GM18505 (cell line): ENCODE results near the gene WNT9A.

Experiments used
- ATAC-seq: cut with Tn5 transposase; IDR thresholded peaks from one replicate; pipeline ENCODE4 v1.9.1; 2021; ENCODE audit not compliant: unreplicated experiment
- POLR2A ChIP-seq: IDR thresholded peaks from 4 replicates; pipeline ENCODE4 v1.6.1; 2011; ENCODE audit warnings: borderline replicate concordance; ENCODE audit not compliant: insufficient read depth, insufficient read length; ENCODE audit errors: extremely low read depth

WNT9A gene

DNA sequence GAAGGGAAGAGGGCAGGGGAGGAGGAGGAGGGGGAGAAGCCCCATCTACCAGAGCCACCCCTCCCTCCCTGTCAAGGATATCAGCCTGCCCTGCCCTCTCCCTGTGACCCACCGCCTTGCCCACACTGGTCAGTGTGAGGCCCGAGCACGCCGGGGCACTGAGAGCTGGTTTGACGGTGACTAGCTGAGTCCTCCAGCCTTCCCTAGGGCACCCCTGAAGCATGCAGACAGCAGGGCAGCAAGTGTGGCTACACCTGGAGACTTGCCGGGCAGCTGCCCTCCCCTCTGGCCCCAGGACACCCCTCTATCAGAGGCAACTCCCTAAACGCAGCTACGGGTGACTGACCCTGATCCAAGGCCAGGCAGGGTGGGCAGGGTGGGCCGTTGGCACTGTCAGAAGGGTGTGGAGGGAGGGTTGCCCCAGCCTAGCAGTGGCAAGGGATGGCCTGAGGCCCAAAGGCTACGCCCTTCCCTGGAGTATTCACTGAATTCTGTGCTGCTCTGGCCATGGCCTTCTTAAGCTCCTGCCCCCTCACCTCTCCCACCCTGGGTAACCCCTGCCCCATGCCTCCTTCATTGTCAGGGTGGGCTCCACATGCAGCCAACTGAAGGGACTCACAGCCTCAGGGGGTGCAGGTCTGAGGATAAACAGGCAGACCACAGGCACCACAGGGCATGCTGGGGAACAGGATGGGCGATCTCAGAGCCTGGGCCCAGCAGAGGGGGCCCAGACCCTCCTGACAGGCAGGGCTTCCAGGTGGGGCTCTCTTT lies 19.6 kb downstream of the WNT9A start:
- no peak for TF ChIP-seq POLR2A
- ATAC-seq, result no peak

DNA sequence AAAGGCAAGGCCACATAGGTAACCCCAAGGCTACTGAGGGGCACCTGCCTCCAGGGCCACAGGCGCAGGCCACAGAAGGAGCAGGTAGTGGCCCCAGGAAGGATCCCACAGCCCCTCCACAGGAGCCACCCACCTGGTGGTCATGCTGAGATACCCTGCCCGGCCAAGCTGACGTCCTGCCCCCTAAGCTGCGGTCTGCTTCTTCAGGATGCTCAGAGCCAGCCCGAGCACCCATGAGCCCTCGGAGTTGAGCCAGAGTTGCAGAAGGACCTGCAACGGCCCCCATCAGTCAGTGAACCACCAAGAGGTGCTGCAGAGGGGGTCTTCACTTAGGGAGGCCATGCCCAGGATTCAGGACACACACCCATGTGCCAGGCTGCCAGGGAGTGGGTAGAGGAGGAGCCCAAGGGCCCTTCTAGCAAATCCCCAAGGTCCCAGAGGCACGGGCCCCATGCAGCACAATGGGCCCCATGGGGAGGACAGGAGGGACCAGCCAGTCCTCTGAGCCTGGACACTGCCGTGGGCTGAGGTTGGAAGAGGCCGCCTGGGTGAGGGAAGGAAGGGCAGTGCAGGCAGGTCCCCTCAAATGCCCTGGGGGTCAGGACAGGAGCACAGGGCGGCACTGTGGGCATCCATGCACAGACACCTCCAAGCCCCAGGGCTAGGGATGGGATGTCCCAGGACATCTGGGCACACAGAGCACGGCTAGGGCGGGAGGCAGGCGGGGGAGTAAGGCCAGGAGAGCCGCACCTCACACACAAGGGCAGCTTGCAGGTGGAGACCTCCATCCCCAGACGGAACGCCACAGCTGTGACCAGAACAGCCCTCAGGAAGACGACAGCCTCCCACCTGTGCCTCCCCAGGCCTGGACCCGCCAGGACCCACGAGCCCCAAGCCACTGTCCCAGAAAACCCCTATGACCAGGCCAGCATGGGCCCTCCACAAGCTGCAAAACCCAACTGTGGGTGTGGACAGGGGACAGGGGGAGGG lies 20.5 kb downstream of the WNT9A start:
- no peak for ATAC-seq
- no peak for TF ChIP-seq POLR2A

DNA sequence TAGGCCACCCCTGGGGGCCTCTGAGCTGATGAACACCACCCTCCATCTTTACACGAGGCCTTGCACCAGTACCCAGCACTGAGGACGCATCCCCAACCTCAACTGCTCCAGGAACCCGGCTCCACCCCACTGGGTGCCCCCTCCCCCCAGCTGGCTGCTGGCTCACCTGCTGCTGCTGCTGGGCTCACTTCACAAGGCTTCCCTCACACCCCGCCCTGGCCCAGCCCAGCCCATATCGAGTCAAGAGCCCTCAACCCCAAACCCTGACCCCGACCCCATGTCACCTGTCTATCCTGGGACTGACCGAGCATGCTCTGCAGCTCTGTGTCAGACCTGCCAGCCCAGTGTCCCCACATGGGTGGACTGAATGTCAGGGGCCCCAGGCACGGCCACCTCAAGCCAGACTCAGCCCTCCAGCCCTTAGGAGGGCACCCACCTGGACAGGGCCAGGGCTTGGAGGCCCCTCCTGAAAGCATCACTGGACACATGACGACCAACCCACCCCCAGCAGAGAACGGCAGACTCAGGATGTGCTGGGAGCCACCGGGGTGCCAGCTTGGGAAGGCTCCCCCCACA lies 21.4 kb downstream of the WNT9A start:
- no peak for TF ChIP-seq POLR2A
- ATAC-seq, result no peak

DNA sequence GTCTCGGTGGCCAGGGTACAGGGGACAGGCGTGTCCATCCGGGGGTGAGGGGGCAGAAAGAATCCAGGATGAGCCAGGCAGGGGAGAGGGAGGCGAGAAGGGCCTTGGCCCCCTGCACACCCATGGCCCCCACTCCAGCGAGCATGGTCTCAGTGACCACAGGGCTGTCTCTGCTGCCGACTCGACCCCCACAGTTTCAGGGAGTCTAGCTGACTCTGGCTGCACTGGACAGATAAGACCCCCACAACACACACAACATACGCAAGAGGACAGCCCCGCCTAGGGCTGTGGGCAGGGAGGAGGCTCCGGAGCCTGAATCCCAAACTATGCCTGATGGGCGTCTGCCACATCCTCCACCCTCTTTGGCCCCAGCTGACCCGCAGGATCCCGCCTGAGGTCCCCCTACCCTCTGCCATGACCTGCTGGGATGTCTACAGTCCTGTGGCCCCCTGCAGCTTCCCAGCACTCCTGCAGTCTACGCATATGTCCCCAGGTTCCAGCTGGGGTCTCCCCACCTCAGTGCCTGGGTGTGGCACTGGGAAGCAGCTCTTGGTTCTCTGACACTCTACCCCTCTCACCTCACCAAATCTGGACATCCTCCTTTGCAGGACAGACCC lies 22.0 kb downstream of the WNT9A start:
- no peak for ATAC-seq
- TF ChIP-seq POLR2A, result no peak

DNA sequence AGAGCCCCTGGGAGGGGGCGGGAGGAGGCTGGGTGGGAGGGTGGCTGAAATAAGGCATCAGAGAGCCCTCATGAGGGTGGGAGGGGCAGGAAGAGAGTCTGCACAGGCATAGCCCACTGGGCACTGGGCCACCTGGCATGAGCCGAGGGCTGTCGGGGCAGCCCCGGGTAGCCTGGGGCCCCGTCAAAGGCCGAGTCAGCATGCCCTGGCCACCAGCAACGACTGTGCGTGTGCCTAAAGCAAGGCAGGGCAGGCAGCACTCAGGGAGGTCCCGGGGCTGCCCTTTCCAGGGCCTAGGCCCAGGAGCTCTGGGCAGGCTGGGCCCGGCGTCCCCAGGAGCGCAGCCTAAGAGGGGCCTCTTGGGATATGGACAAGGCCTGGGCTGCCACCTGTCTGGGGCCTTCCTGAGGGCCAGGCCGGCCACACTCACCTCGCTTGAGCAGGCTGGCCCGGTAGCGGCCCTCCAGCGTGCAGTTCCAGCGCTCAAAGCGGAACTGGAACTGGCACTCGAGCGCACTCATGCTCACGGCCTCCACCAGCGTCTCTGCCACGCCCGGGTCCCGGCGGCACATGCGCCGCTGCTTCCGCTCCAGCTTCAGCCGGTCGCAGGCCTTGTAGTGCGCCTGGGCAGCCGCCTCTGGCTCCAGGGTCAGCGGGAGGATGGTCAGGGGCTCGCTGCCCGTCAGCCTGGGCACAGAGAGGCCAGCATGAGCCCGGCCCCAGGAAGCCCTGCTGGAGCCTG lies 22.7 kb downstream of the WNT9A start:
- TF ChIP-seq POLR2A, result no peak
- no peak for ATAC-seq

DNA sequence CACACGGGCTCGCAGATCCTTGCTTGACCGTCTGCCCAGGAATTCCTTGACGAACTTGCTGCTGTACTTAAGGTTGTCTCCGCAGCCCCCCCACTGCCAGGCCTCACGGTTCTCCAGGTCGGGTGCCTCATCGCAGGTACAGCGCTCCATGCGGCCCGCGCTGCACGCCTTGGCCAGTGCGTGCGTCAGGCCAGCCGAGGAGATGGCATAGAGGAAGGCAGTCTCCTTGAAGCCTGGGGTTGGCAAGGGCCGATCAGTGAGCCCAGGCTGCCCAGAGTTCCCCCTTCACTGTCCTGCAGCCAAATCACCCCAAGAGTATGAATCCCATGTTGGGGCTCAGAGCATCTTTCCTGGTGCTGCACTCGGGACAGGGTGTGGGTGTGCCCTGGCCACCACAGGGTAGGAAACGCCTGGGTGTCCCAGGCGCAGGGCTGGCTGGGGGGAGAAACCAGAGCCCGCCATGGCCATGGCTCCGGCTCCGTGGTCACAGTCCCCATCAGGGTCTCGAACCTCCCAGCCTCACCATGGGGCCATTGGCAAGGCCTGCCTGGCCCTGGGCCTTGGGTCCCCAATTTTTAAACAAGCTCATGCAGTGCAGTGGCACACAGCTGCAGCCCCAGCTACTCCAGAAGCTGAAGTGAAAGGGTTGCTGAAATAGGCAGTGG lies 23.4 kb downstream of the WNT9A start:
- ATAC-seq, result no peak
- no peak for TF ChIP-seq POLR2A

DNA sequence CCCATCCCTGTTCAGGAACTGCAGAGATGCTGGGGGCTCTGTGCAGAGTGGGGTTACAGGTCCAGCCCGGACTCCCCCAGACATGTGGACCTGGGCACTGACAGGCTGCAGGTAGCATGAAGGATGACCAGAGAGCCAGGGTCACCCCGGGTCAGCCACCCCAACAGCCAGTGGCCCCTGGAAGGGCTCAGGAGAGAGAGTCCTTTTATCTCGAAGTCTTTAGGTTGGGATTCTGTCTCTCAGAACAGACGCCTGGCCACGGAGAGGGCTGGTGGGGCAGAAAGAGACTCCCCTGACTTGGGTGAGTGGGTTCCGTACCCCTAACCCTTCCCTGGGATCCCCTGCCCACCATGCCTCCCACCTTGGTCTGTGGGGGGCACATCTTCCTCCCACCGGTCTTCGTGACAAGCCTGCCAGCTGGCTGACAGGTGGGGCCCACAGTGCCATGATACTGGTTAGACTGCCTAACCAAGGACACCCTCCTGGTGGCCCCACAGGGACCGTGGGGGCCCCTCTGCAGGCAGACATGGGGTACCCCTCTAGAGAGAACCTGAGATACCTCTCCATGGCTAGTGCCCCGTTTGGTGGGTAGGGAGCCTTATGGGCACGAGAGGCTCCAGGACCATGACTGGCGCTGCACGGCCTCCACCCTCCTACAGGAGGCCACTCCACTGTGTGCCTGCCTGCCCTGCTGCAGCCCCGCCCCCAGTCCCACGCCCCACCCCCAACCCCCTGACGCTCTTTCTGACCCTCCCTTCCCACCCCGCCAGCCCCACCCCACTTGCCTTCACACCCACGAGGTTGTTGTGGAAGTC lies 24.2 kb downstream of the WNT9A start:
- ATAC-seq, result no peak
- no peak for TF ChIP-seq POLR2A

DNA sequence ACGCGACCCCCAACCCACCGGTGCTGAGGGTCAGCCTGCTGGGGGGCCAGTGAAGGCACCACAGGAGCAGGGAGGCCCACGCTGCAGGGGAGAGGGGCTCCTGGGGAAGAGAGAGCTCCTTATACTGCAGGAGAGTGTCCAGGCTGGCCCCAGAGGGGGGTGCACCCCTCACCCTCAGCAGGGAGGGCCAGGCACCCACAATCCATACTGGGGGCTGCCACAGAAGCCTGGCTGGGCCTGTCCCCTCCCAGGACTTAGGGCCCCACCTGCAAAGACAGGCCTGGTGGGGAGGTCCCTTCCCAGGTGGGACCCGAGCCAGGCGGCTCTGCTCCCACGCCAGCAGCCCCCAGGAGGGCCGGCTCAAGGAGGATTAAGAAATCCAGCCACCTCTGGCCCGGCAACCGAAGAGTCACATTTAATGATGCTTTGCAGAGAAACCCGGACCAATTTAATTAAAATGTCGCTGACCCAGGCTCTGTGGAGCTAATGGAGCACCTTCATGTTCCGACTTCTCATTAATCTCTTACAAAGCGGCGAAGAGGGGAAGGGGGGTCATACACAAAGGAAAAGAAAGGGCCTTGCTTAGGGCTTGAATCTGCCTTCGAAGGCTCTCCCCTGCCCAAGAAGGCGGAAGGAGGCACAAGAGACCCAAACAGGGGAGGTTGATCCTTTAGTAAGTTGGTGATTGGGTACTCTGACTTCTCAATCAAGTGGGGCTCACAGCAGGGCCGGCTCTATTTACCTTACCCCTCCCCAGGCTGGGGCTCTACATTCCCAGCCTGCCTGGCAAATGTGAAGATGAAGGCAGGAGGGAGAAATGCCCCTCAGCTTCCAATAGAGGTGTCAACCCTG lies 25.0 kb downstream of the WNT9A start:
- ATAC-seq, result no peak
- no peak for TF ChIP-seq POLR2A

DNA sequence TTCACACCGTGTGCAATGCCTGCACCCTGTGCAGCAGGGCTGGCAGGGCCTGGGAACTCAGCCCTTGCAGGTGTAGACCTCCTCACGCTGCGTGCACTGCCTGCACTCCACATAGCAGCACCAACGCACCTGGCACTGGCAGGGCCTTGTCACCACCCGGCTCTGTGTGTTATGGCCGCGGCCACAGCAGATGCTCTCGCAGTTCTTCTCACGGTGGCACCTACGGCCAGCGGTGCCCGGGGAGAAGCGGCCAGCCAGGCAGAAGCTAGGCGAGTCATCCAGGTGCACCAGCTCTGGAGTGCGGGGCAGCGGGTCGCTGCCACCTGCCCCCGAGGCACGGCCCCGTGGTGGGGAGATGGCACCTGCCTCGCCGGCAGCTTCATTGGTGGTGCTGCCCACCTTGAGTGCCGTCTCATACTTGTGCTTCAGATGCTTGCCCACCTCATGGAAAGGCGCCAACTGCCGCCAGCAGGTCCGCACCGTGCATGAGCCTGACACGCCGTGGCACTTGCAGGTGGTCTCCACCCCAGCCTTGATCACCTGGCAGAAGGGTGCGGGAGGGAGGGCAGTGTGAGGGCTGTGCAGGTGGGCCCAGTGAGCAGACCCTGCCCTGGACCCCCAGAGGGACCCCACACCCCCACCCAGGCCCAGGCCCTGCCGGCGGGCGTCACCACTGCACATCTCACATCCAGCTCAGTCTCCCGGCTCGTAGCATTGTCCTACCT lies 26.1 kb downstream of the WNT9A start:
- ATAC-seq, result no peak
- no peak for TF ChIP-seq POLR2A

DNA sequence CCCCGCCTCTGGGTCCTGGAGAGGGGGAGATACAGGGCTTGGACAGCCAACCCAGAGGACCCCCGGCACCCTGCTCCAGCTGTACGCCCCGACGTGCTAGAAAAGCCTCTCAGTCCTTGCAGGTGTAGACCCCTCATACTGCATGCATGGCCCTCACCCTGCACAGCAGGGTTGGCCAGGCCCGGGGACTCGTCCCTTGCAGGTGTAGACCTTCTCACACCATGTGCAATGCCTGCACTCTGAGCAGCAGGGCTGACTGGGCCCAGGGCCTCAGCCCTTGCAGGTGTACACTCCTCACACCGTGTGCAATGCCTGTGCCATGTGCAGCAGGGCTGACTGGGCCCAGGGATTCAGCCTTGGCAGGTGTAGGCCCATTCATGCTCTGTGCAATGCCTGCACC lies 26.8 kb downstream of the WNT9A start:
- no peak for ATAC-seq
- TF ChIP-seq POLR2A, result no peak
